Subcutaneous abdominal adipose tissue (tissue), 5 donors: Measurements from ENCODE around the gene GANAB.

Experiments
- H3K27ac ChIP-seq: one replicate; pipeline ENCODE4 v1.7.0; 2013; ENCODE audit warnings: low read depth, mild to moderate bottlenecking, inconsistent platforms, low read length, moderate library complexity
- H3K27me3 ChIP-seq, 5 donors: one replicate each; pipeline ENCODE4 v1.7.0; 2013; ENCODE audit warnings: low read length in 5 of 5, inconsistent platforms in 1 of 5; ENCODE audit not compliant: control insufficient read depth in 5 of 5, insufficient read depth in 4 of 5
- H3K36me3 ChIP-seq, 5 donors: one replicate each; pipeline ENCODE4 v1.7.0; 2013; ENCODE audit warnings: low read length in 5 of 5; ENCODE audit not compliant: control insufficient read depth in 5 of 5, insufficient read depth in 5 of 5
- H3K4me1 ChIP-seq, 5 donors: one replicate each; pipeline ENCODE4 v1.7.0; 2013; ENCODE audit warnings: low read length in 5 of 5, mild to moderate bottlenecking in 3 of 5, moderate library complexity in 1 of 5; ENCODE audit not compliant: control insufficient read depth in 5 of 5, insufficient read depth in 5 of 5
- H3K4me3 ChIP-seq, 5 donors: one replicate each; pipeline ENCODE4 v1.7.0; 2013; ENCODE audit warnings: low read length in 5 of 5, low read depth in 1 of 5
- H3K9ac ChIP-seq, 5 donors: one replicate each; pipeline ENCODE4 v1.7.0; 2013; ENCODE audit warnings: low read length in 5 of 5, mild to moderate bottlenecking in 4 of 5, moderate library complexity in 3 of 5
- H3K9me3 ChIP-seq, 5 donors: one replicate each; pipeline ENCODE4 v1.7.0; 2013; ENCODE audit warnings: low read length in 5 of 5; ENCODE audit not compliant: control insufficient read depth in 5 of 5
- donor health status: healthy.
- donor health status: healthy.
- donor health status: healthy.
- donor health status: healthy.
- donor health status: healthy.

Gene GANAB

GRCh38 chr11:62612366-62613290 is 33.8 kb downstream of the GANAB start, which contains the start of the genes EML3 and ROM1:
TSS of gene EML3 (minus strand) at chr11:62612775. CDS start at chr11:62612457, 318 bp downstream.
TSS of gene ROM1 (plus strand) at chr11:62613257. CDS start at chr11:62613282, 25 bp downstream.
- peak within 1 kb of the TSS; percentile 78 to 92 (median 87) for H3K4me3 ChIP-seq

GRCh38 chr11:62611705-62612365 is 34.6 kb downstream of the GANAB start:
- Histone ChIP-seq H3K9me3 (no peaks in the 10 kb centered on the region), H3K9ac (peak overlapping the region; percentile 81 to 99 (median 90)), H3K4me1 (peaks cover 5 to 52% (median 30%) of the 10 kb centered on the region in 5 donors), H3K36me3 (peaks cover 0 to 53% (median 37%) of the 10 kb centered on the region in 5 donors), H3K27ac (peak overlapping the region; percentile 93), H3K27me3 (no peaks in the 10 kb centered on the region), H3K4me3 (peak overlapping the region; percentile 78 to 92 (median 87))

More at GRCh38 chr11:62612366-62613290, 33.8 kb downstream of the GANAB start, which contains the start of the genes EML3 and ROM1:
- peaks cover 5 to 44% (median 30%) of the 10 kb centered on the region in 5 donors for H3K4me1 ChIP-seq
- peaks cover 0 to 54% (median 39%) of the 10 kb centered on the region in 5 donors for H3K36me3 ChIP-seq
- H3K27me3 ChIP-seq, result no peaks in the 10 kb centered on the region
- H3K9me3 ChIP-seq, result no peaks in the 10 kb centered on the region
- peak within 1 kb of the TSS; percentile 93 for H3K27ac ChIP-seq
- H3K9ac ChIP-seq, result peak within 1 kb of the TSS; percentile 81 to 99 (median 90)

GRCh38 chr11:62610814-62611704 is 35.4 kb downstream of the GANAB start:
- H3K27me3 ChIP-seq, result no peaks in the 10 kb centered on the region
- peak overlapping the region; percentile 78 to 92 (median 87) for H3K4me3 ChIP-seq
- H3K9ac ChIP-seq, result peak overlapping the region; percentile 81 to 99 (median 90)
- H3K36me3 ChIP-seq, result peaks cover 0 to 50% (median 35%) of the 10 kb centered on the region in 5 donors
- peak overlapping the region; percentile 93 for H3K27ac ChIP-seq
- H3K9me3 ChIP-seq, result no peaks in the 10 kb centered on the region
- peaks cover 5 to 53% (median 30%) of the 10 kb centered on the region in 5 donors for H3K4me1 ChIP-seq

GRCh38 chr11:62610403-62610802 is 36.0 kb downstream of the GANAB start:
- Histone ChIP-seq H3K9ac (peak overlapping the region in 2 of 5 donors; percentile 26 to 99), H3K9me3 (no peaks in the 10 kb centered on the region), H3K27me3 (no peaks in the 10 kb centered on the region), H3K4me3 (no peak overlapping the region), H3K4me1 (peaks cover 5 to 53% (median 31%) of the 10 kb centered on the region in 5 donors), H3K27ac (no peak overlapping the region), H3K36me3 (peaks cover 0 to 51% (median 37%) of the 10 kb centered on the region in 5 donors)

GRCh38 chr11:62608776-62609175 is 37.6 kb downstream of the GANAB start:
- H3K27ac ChIP-seq, result peak overlapping the region; percentile 78
- peaks cover 5 to 69% (median 47%) of the 10 kb centered on the region in 5 donors for H3K4me1 ChIP-seq
- H3K36me3 ChIP-seq, result peaks cover 0 to 56% (median 44%) of the 10 kb centered on the region in 5 donors
- H3K4me3 ChIP-seq, result no peak overlapping the region
- H3K9ac ChIP-seq, result no peak overlapping the region
- no peaks in the 10 kb centered on the region for H3K9me3 ChIP-seq
- H3K27me3 ChIP-seq, result no peaks in the 10 kb centered on the region

GRCh38 chr11:62607714-62608113 is 38.7 kb downstream of the GANAB start:
- Histone ChIP-seq H3K36me3 (peaks cover 0 to 59% (median 44%) of the 10 kb centered on the region in 5 donors), H3K27ac (peak overlapping the region; percentile 78)

GRCh38 chr11:62605902-62606301 is 40.5 kb downstream of the GANAB start:
- no peak overlapping the region for H3K9ac ChIP-seq
- no peak overlapping the region for H3K27ac ChIP-seq
- H3K27me3 ChIP-seq, result no peaks in the 10 kb centered on the region
- peaks cover 5 to 67% (median 47%) of the 10 kb centered on the region in 5 donors for H3K4me1 ChIP-seq
- no peaks in the 10 kb centered on the region for H3K9me3 ChIP-seq
- H3K36me3 ChIP-seq, result peaks cover 0 to 59% (median 44%) of the 10 kb centered on the region in 5 donors
- H3K4me3 ChIP-seq, result no peak overlapping the region

More at GRCh38 chr11:62607714-62608113, 38.7 kb downstream of the GANAB start:
- no peaks in the 10 kb centered on the region for H3K9me3 ChIP-seq
- no peaks in the 10 kb centered on the region for H3K27me3 ChIP-seq
- peaks cover 10 to 69% (median 50%) of the 10 kb centered on the region in 5 donors for H3K4me1 ChIP-seq
- no peak overlapping the region for H3K4me3 ChIP-seq
- H3K9ac ChIP-seq, result peak overlapping the region in 1 of 5 donors; percentile 25

GRCh38 chr11:62605467-62605866 is 40.9 kb downstream of the GANAB start:
- H3K4me3 ChIP-seq, result no peak overlapping the region
- H3K9me3 ChIP-seq, result no peaks in the 10 kb centered on the region
- peaks cover 0 to 57% (median 43%) of the 10 kb centered on the region in 5 donors for H3K36me3 ChIP-seq
- peaks cover 7 to 67% (median 46%) of the 10 kb centered on the region in 5 donors for H3K4me1 ChIP-seq
- H3K27ac ChIP-seq, result no peak overlapping the region
- H3K27me3 ChIP-seq, result no peaks in the 10 kb centered on the region
- no peak overlapping the region for H3K9ac ChIP-seq
